ENCODE measurements around the gene FGFR1OP2. TPM values are rescaled to one million over a fixed set of nuclear protein-coding genes. Genes with fewer than 3 reads are reported as not detected.

FGFR1OP2 gene
- total RNA-seq, 1 donor from 2014 or later, result 48.3 TPM

GRCh38 chr12:26995706-26996105 lies 57.4 kb downstream of the FGFR1OP2 start:
- H3K4me3 Mint-ChIP-seq, result no peak overlapping the region
- peaks cover 34% of the 10 kb centered on the region for H3K36me3 Mint-ChIP-seq (ENCODE audit: low read depth)
- H3K4me1 Mint-ChIP-seq (ENCODE audit: low read depth), result no peaks in the 10 kb centered on the region
- intact Hi-C loops (cut with micrococcal nuclease), result no loop called here
- H3K27me3 Mint-ChIP-seq (ENCODE audit: insufficient read depth), result no peaks in the 10 kb centered on the region
- no peak for DNase-seq (ENCODE audit: low spot score)
- H3K27ac Mint-ChIP-seq, result no peak overlapping the region
- H3K9me3 Mint-ChIP-seq, result no peaks in the 10 kb centered on the region

GRCh38 chr12:26997003-26997402 lies 58.7 kb downstream of the FGFR1OP2 start:
- Mint-ChIP-seq H3K27me3 (ENCODE audit: insufficient read depth) (no peaks in the 10 kb centered on the region), H3K4me3 (no peak overlapping the region), H3K9me3 (no peaks in the 10 kb centered on the region), H3K27ac (no peak overlapping the region), H3K4me1 (ENCODE audit: low read depth) (peaks cover 6% of the 10 kb centered on the region), H3K36me3 (ENCODE audit: low read depth) (peaks cover 38% of the 10 kb centered on the region)
- intact Hi-C loops (cut with micrococcal nuclease), result no loop called here
- no peak for DNase-seq (ENCODE audit: low spot score)

GRCh38 chr12:27000961-27001360 lies 62.7 kb downstream of the FGFR1OP2 start:
- Mint-ChIP-seq H3K9me3 (no peaks in the 10 kb centered on the region), H3K4me1 (ENCODE audit: low read depth) (peaks cover 15% of the 10 kb centered on the region), H3K4me3 (no peak overlapping the region), H3K36me3 (ENCODE audit: low read depth) (peaks cover 27% of the 10 kb centered on the region), H3K27ac (no peak overlapping the region), H3K27me3 (ENCODE audit: insufficient read depth) (no peaks in the 10 kb centered on the region)
- intact Hi-C loops (cut with micrococcal nuclease), result no loop called here
- no peak for DNase-seq (ENCODE audit: low spot score)

DNA sequence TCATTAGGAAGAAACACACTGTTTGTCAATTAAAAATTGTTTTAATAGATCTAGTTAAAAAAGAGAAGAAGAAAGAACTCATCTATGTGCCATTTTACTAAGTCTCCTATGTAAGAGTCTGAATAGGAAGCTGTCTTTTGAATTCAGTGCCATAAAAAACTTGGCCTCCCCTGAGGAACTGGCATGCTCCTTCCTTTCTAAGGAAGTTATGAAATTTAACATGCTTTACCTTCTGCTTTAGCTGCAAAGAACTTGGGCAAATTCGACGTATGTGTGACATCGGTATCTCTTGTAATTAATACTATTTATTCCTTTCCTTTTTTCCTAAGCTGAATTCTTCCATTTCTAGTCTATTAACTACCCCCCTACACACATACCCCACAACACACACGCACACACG lies 63.4 kb downstream of the FGFR1OP2 start:
- no peak overlapping the region for H3K27ac Mint-ChIP-seq

GRCh38 chr12:27002141-27002540 lies 63.9 kb downstream of the FGFR1OP2 start:
- peaks cover 27% of the 10 kb centered on the region for H3K36me3 Mint-ChIP-seq (ENCODE audit: low read depth)
- H3K27ac Mint-ChIP-seq, result no peak overlapping the region
- peaks cover 15% of the 10 kb centered on the region for H3K4me1 Mint-ChIP-seq (ENCODE audit: low read depth)
- no peaks in the 10 kb centered on the region for H3K27me3 Mint-ChIP-seq (ENCODE audit: insufficient read depth)
- no peaks in the 10 kb centered on the region for H3K9me3 Mint-ChIP-seq
- no peak overlapping the region for H3K4me3 Mint-ChIP-seq
- intact Hi-C loops (cut with micrococcal nuclease), result no loop called here
- DNase-seq (ENCODE audit: low spot score), result no peak

More for the DNA sequence above, 63.4 kb downstream of the FGFR1OP2 start:
- DNase-seq (ENCODE audit: low spot score), result no peak
- Mint-ChIP-seq H3K36me3 (ENCODE audit: low read depth) (peaks cover 27% of the 10 kb centered on the region), H3K4me3 (no peak overlapping the region), H3K27me3 (ENCODE audit: insufficient read depth) (no peaks in the 10 kb centered on the region), H3K4me1 (ENCODE audit: low read depth) (peaks cover 15% of the 10 kb centered on the region), H3K9me3 (no peaks in the 10 kb centered on the region)
- intact Hi-C loops (cut with micrococcal nuclease), result no loop called here

DNA sequence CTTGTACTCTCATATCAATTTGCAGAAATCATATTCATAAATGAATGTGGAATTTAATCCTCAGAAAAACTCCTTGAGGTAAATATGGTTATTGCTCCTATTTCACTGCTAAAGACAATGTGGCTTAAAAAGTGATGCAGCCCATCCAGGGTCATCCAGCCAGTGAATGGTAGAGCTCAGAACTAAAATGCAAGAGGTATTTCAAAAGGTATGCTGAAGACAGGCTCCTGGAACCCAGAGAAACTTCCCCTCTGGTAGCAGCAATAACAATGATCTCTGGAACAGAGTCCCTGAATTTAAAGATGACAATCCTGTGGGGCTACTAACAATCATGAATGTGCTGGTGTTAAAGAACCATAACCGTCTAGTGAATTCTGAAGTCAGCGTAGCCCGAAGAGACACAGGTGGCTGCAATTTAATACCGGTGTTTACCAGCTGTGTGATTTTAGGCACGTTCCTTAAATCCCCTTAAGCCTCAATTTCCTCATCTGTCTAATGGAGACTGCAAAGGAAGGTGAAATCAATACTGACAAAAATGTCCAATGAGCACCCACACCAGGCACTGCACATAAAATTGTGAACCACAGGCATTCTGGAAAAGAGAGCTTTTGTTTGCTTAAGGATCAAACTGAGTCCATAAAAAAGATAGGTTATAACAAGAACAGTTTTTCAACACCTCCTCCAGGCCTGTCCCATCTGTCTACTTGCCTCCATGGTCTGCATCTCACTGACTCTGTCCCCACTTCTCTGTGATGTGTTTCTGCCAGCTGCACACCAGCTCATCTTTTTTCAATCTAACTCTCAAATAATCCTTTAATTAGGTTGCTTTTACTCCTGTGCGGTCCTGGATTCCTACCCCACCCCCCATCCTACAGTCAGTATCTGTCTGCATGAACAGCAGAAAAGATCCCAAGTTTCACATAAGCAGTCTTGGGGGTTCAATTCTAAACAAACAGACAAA lies 65.4 kb downstream of the FGFR1OP2 start:
- intact Hi-C loops (cut with micrococcal nuclease), result no loop called here
- no peak for DNase-seq (ENCODE audit: low spot score)
- no peak overlapping the region for H3K27ac Mint-ChIP-seq
- peaks cover 20% of the 10 kb centered on the region for H3K4me1 Mint-ChIP-seq (ENCODE audit: low read depth)
- no peaks in the 10 kb centered on the region for H3K27me3 Mint-ChIP-seq (ENCODE audit: insufficient read depth)
- peaks cover 18% of the 10 kb centered on the region for H3K36me3 Mint-ChIP-seq (ENCODE audit: low read depth)
- H3K4me3 Mint-ChIP-seq, result no peak overlapping the region
- H3K9me3 Mint-ChIP-seq, result no peaks in the 10 kb centered on the region

- H3K27me3 Mint-ChIP-seq (ENCODE audit: insufficient read depth), result no peaks in the 10 kb centered on the region
- no peak overlapping the region for H3K4me3 Mint-ChIP-seq
- H3K36me3 Mint-ChIP-seq (ENCODE audit: low read depth), result peaks cover 20% of the 10 kb centered on the region
- DNase-seq (ENCODE audit: low spot score), result no peak
- intact Hi-C loops (cut with micrococcal nuclease), result no loop called here
- H3K9me3 Mint-ChIP-seq, result no peaks in the 10 kb centered on the region
- no peak overlapping the region for H3K27ac Mint-ChIP-seq
- peaks cover 27% of the 10 kb centered on the region for H3K4me1 Mint-ChIP-seq (ENCODE audit: low read depth)
These were observed 67.2 kb downstream of the FGFR1OP2 start for GRCh38 chr12:27005495-27005894.

- intact Hi-C loops (cut with micrococcal nuclease), result no loop called here
- Mint-ChIP-seq H3K27me3 (ENCODE audit: insufficient read depth) (no peaks in the 10 kb centered on the region), H3K4me3 (no peak overlapping the region)
These were observed 68.7 kb downstream of the FGFR1OP2 start for GRCh38 chr12:27006797-27007467.

DNA sequence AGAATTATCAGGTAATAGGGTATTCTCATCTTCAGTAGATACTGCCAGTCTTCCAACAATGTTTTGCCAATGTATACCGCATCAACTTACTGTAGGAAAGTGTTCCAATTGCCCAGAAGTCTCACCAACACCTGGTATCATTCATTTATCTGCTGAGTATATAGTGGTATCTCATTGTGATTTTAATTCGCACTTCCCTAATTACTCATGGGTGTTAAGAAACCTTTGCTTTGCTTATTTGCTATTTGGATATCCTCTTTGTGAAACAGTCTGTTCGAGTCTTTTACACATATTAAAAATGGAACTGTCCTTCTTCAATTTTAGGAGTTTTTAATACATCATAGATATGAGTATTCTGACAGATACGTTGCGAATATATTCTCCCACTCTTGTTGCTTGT lies 69.8 kb downstream of the FGFR1OP2 start:
- DNase-seq (ENCODE audit: low spot score), result no peak
- Mint-ChIP-seq H3K4me3 (no peak overlapping the region), H3K9me3 (no peaks in the 10 kb centered on the region), H3K36me3 (ENCODE audit: low read depth) (peaks cover 16% of the 10 kb centered on the region), H3K27me3 (ENCODE audit: insufficient read depth) (no peaks in the 10 kb centered on the region), H3K4me1 (ENCODE audit: low read depth) (peaks cover 33% of the 10 kb centered on the region), H3K27ac (no peak overlapping the region)
- intact Hi-C loops (cut with micrococcal nuclease), result no loop called here

More at GRCh38 chr12:27006797-27007467, 68.7 kb downstream of the FGFR1OP2 start:
- Mint-ChIP-seq H3K27ac (no peak overlapping the region), H3K9me3 (no peaks in the 10 kb centered on the region), H3K4me1 (ENCODE audit: low read depth) (peaks cover 33% of the 10 kb centered on the region), H3K36me3 (ENCODE audit: low read depth) (peaks cover 19% of the 10 kb centered on the region)
- no peak for DNase-seq (ENCODE audit: low spot score)

DNA sequence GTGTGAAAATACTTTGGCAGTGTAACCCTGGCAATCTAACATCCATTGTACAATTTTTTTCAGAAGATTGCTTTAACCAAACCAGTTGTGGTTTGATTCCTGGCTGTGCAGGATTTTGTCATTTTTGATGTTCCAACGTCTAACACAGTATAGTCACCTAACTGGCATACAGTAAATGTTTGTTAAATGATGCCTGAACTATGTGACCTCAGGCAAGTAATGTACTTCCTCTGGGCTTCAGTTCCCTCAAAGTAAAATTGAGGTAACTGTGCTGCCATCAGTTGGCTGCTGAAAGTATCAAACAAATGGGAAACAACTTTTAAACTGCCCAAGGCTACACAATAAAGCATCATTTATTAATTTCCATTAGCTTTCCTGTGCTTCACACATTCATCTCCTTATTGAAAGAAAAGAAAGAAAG lies 71.6 kb downstream of the FGFR1OP2 start:
- no peak overlapping the region for H3K4me3 Mint-ChIP-seq
- peaks cover 16% of the 10 kb centered on the region for H3K36me3 Mint-ChIP-seq (ENCODE audit: low read depth)
- no peak overlapping the region for H3K27ac Mint-ChIP-seq
- no peaks in the 10 kb centered on the region for H3K27me3 Mint-ChIP-seq (ENCODE audit: insufficient read depth)
- intact Hi-C loops (cut with micrococcal nuclease), result loop anchor here (5.0 to 10.0 kb wide), 3 partner anchors 263 to 895 kb away; partner anchors contain the start of gene PPFIBP1
- H3K4me1 Mint-ChIP-seq (ENCODE audit: low read depth), result peaks cover 47% of the 10 kb centered on the region
- no peak for DNase-seq (ENCODE audit: low spot score)
- no peaks in the 10 kb centered on the region for H3K9me3 Mint-ChIP-seq

DNA sequence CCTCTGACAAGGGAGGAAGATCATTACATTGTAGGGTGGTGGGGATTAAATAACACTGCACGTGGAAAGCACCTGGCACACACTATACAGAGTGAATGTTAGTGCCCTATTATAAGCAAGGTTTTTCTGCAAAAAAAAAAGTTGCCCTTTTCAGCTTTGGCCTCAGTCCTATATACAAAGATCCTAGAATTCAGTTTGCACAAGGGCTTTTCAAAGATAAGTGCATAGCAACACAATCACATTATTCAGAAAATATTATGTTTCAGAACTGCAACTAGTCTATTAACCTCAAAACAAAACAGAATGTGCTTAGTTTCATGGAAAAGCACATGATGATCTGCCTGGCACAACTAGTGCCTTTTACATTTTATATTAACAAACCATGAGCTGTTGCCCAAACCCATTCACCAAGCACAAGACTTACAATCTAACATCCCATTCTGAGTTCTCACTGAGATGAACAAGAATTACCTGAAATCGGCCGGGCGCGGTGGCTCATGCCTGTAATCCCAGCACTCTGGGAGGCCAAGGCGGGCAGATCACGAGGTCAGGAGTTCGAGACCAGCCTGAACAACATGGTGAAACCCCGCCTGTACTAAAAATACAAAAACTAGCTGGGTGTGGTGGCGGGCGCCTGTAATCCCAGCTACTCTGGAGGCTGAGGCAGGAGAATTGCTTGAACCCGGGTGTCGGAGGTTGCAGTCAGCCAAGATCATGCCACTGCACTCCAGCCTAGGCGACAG lies 74.1 kb downstream of the FGFR1OP2 start:
- intact Hi-C loops (cut with micrococcal nuclease), result loop anchor here (5.0 to 10.0 kb wide), 3 partner anchors 265 to 898 kb away; partner anchors contain the start of gene PPFIBP1
- DNase-seq (ENCODE audit: low spot score), result no peak
- H3K9me3 Mint-ChIP-seq, result no peaks in the 10 kb centered on the region
- peak overlapping the region; percentile 91 for H3K4me3 Mint-ChIP-seq
- H3K36me3 Mint-ChIP-seq (ENCODE audit: low read depth), result peaks cover 16% of the 10 kb centered on the region
- H3K27ac Mint-ChIP-seq, result no peak overlapping the region
- peaks cover 54% of the 10 kb centered on the region for H3K4me1 Mint-ChIP-seq (ENCODE audit: low read depth)
- H3K27me3 Mint-ChIP-seq (ENCODE audit: insufficient read depth), result peaks cover 2% of the 10 kb centered on the region

DNA sequence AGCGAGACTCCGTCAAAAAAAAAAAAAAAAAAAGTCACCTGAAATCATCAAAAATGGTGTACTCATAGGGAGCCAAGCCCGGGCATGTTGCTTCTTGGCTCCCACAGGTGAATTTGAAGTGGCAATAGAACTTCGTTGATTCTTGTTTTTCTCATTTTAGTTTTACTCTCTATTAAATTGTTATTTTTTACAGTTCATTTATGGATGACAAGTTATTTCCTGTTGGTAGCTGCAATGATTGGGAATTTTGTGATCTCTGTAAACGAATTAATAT lies 74.6 kb downstream of the FGFR1OP2 start:
- intact Hi-C loops (cut with micrococcal nuclease), result loop anchor here (5.0 to 10.0 kb wide), 3 partner anchors 266 to 898 kb away; partner anchors contain the start of gene PPFIBP1
- no peaks in the 10 kb centered on the region for H3K9me3 Mint-ChIP-seq
- peaks cover 2% of the 10 kb centered on the region for H3K27me3 Mint-ChIP-seq (ENCODE audit: insufficient read depth)
- no peak overlapping the region for H3K27ac Mint-ChIP-seq
- peaks cover 58% of the 10 kb centered on the region for H3K4me1 Mint-ChIP-seq (ENCODE audit: low read depth)
- no peak for DNase-seq (ENCODE audit: low spot score)
- peak overlapping the region; percentile 91 for H3K4me3 Mint-ChIP-seq
- peaks cover 16% of the 10 kb centered on the region for H3K36me3 Mint-ChIP-seq (ENCODE audit: low read depth)

Data from activated T-helper 1 cell treated with anti-CD3 and anti-CD28 coated beads, Interleukin-12 subunit alpha, Interleukin-12 subunit beta, Interleukin-2, Interleukin-4 antibody, amounts not matched to agents 30 ng/mL and 10 ng/mL and 1 ng/mL, durations not matched to agents 14 hours and 24 hours and 36 hours (primary cell).